SK-N-SH treated with all-trans-retinoic acid at 6 μM for 48 hours (cell line): ENCODE measurements around the gene NF1.
A peak's percentile ranks its signal among the peaks of the same experiment; 100 is the strongest.

Experiments used
- ATAC-seq: fragments of 200-7000 bp; cut with Tn5 transposase; 3 replicates; pipeline ENCODE4 v1.9.1; 2020; ENCODE audit warnings: mild to moderate bottlenecking, moderate library complexity
- ARNTL ChIP-seq: fragments of 450-650 bp; formaldehyde crosslinking; IDR thresholded peaks from 2 replicates; pipeline ENCODE4 v1.5.0; 2020; ENCODE audit warnings: low read depth, mild to moderate bottlenecking, moderate library complexity, borderline replicate concordance
- BACH2 ChIP-seq: fragments of 250-450 bp; sonication (Bioruptor Pico); IDR thresholded peaks from 2 replicates; pipeline ENCODE4 v1.9.0; 2021; ENCODE audit warnings: mild to moderate bottlenecking, borderline replicate concordance
- CSDC2 ChIP-seq: fragments of 250-450 bp; sonication (Bioruptor Pico); IDR thresholded peaks from 2 replicates; pipeline ENCODE4 v1.5.0; 2020; ENCODE audit warnings: mild to moderate bottlenecking, moderate library complexity
- ESRRG ChIP-seq: fragments of 250-450 bp; sonication (Bioruptor Pico); IDR thresholded peaks from 2 replicates; pipeline ENCODE4 v1.6.1; 2021; ENCODE audit warnings: mild to moderate bottlenecking
- GLIS3 ChIP-seq: fragments of 250-450 bp; sonication (Bioruptor Pico); IDR thresholded peaks from 2 replicates; pipeline ENCODE4 v1.5.0; 2020; ENCODE audit warnings: mild to moderate bottlenecking, moderate library complexity
- ISL1 ChIP-seq: fragments of 250-450 bp; sonication (Bioruptor Pico); IDR thresholded peaks from 2 replicates; pipeline ENCODE4 v2.1.2; 2022; ENCODE audit warnings: mild to moderate bottlenecking, moderate library complexity
- OSR1 ChIP-seq: fragments of 250-450 bp; sonication (Bioruptor Pico); IDR thresholded peaks from 2 replicates; pipeline ENCODE4 v1.8.0; 2022; ENCODE audit warnings: moderate library complexity, mild to moderate bottlenecking, inconsistent platforms
- PPARA ChIP-seq: fragments of 250-450 bp; sonication (Bioruptor Pico); IDR thresholded peaks from 2 replicates; pipeline ENCODE4 v1.5.0; 2020; ENCODE audit warnings: mild to moderate bottlenecking, borderline replicate concordance
- SNAI2 ChIP-seq: fragments of 250-450 bp; sonication (Bioruptor Pico); IDR thresholded peaks from 2 replicates; pipeline ENCODE4 v1.5.0; 2020; ENCODE audit warnings: mild to moderate bottlenecking, moderate library complexity
- TCF4 ChIP-seq: fragments of 250-450 bp; sonication (Bioruptor Pico); IDR thresholded peaks from 2 replicates; pipeline ENCODE4 v1.8.0; 2021; ENCODE audit warnings: mild to moderate bottlenecking, moderate library complexity, borderline replicate concordance
- TOX ChIP-seq: fragments of 250-450 bp; sonication (Bioruptor Pico); IDR thresholded peaks from 2 replicates; pipeline ENCODE4 v1.8.0; 2021; ENCODE audit warnings: mild to moderate bottlenecking, moderate library complexity, borderline replicate concordance
- ZC3H10 ChIP-seq: fragments of 250-450 bp; sonication (Bioruptor Pico); IDR thresholded peaks from 2 replicates; pipeline ENCODE4 v1.5.1; 2021; ENCODE audit warnings: mild to moderate bottlenecking, moderate library complexity
- ZFP3 ChIP-seq: fragments of 250-450 bp; sonication (Bioruptor Pico); IDR thresholded peaks from 2 replicates; pipeline ENCODE4 v1.5.0; 2020; ENCODE audit warnings: mild to moderate bottlenecking, moderate library complexity
- ZFP30 ChIP-seq: fragments of 450-650 bp; formaldehyde crosslinking; IDR thresholded peaks from 2 replicates; pipeline ENCODE4 v1.5.0; 2022; ENCODE audit warnings: mild to moderate bottlenecking, moderate library complexity
- ZNF565 ChIP-seq: fragments of 450-650 bp; formaldehyde crosslinking; conservative IDR thresholded peaks from 2 replicates; pipeline ENCODE4 v1.5.0; 2020; ENCODE audit warnings: low read depth, mild to moderate bottlenecking, moderate library complexity
- ZNF70 ChIP-seq: fragments of 450-650 bp; formaldehyde crosslinking; IDR thresholded peaks from 2 replicates; pipeline ENCODE4 v1.5.0; 2020; ENCODE audit warnings: mild to moderate bottlenecking, moderate library complexity
- TF ChIP-seq, protein P1 (sequence below): fragments of 250-450 bp; sonication (Bioruptor Pico); IDR thresholded peaks from 2 replicates; pipeline ENCODE4 v1.5.1; 2020; ENCODE audit warnings: low read depth, mild to moderate bottlenecking, moderate library complexity
- TF ChIP-seq, protein P2 (sequence below): fragments of 250-450 bp; sonication (Bioruptor Pico); IDR thresholded peaks from 2 replicates; pipeline ENCODE4 v1.5.1; 2021; ENCODE audit warnings: mild to moderate bottlenecking, moderate library complexity
- TF ChIP-seq, protein P3 (sequence below): fragments of 250-450 bp; sonication (Bioruptor Pico); IDR thresholded peaks from 2 replicates; pipeline ENCODE4 v1.8.0; 2021; ENCODE audit warnings: low read depth, mild to moderate bottlenecking, moderate library complexity, borderline replicate concordance
- TF ChIP-seq, protein P4 (sequence below): fragments of 250-450 bp; sonication (Bioruptor Pico); IDR thresholded peaks from 2 replicates; pipeline ENCODE4 v1.8.0; 2020; ENCODE audit warnings: mild to moderate bottlenecking, moderate library complexity, borderline replicate concordance
- TF ChIP-seq, protein P5 (sequence below): fragments of 250-450 bp; sonication (Bioruptor Pico); IDR thresholded peaks from 2 replicates; pipeline ENCODE4 v1.5.0; 2020; ENCODE audit warnings: mild to moderate bottlenecking, moderate library complexity

Gene NF1

DNA sequence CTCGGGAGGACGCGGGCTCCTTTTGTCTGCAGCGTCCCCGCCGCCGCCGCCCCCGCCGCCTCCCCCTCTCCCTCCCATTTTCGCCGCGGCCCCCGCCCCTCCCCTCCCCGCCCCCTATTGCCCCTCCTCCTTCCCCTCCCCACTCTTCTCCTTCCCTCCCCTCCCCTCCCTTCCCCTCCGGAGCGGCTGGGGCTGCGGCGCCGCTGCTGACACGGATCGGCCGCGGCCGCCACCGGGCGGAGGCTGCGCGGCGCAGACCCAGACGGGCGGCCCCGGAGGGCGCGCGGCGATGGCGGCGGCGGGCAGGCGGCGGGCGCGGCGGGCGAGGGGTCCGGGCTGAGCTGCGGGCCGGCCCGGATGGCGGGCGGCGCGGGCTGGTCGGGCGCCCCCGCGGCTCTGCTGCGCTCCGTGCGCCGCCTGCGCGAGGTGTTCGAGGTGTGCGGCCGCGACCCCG, 296.7 kb downstream of the NF1 start, which contains the start of gene RAB11FIP4:
Gene RAB11FIP4, plus strand, starts transcription at position 180 of the 454 bp plus-strand sequence. Its CDS starts 178 bp downstream, at position 358.
- no peak for TF ChIP-seq PPARA
- TF ChIP-seq ZNF565 = no peak
- TF ChIP-seq, protein P1, sequence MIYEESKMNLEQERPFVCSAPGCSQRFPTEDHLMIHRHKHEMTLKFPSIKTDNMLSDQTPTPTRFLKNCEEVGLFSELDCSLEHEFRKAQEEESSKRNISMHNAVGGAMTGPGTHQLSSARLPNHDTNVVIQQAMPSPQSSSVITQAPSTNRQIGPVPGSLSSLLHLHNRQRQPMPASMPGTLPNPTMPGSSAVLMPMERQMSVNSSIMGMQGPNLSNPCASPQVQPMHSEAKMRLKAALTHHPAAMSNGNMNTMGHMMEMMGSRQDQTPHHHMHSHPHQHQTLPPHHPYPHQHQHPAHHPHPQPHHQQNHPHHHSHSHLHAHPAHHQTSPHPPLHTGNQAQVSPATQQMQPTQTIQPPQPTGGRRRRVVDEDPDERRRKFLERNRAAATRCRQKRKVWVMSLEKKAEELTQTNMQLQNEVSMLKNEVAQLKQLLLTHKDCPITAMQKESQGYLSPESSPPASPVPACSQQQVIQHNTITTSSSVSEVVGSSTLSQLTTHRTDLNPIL (CRISPR knock-in tag) = no peak
- no peak for TF ChIP-seq BACH2 (CRISPR knock-in tag)
- TF ChIP-seq SNAI2 = no peak
- TF ChIP-seq, protein P2, sequence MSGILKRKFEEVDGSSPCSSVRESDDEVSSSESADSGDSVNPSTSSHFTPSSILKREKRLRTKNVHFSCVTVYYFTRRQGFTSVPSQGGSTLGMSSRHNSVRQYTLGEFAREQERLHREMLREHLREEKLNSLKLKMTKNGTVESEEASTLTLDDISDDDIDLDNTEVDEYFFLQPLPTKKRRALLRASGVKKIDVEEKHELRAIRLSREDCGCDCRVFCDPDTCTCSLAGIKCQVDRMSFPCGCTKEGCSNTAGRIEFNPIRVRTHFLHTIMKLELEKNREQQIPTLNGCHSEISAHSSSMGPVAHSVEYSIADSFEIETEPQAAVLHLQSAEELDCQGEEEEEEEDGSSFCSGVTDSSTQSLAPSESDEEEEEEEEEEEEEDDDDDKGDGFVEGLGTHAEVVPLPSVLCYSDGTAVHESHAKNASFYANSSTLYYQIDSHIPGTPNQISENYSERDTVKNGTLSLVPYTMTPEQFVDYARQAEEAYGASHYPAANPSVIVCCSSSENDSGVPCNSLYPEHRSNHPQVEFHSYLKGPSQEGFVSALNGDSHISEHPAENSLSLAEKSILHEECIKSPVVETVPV (CRISPR knock-in tag) = no peak
- no peak for TF ChIP-seq CSDC2 (CRISPR knock-in tag)
- TF ChIP-seq ISL1 (CRISPR knock-in tag) = no peak
- no peak for TF ChIP-seq ZC3H10 (CRISPR knock-in tag)

DNA sequence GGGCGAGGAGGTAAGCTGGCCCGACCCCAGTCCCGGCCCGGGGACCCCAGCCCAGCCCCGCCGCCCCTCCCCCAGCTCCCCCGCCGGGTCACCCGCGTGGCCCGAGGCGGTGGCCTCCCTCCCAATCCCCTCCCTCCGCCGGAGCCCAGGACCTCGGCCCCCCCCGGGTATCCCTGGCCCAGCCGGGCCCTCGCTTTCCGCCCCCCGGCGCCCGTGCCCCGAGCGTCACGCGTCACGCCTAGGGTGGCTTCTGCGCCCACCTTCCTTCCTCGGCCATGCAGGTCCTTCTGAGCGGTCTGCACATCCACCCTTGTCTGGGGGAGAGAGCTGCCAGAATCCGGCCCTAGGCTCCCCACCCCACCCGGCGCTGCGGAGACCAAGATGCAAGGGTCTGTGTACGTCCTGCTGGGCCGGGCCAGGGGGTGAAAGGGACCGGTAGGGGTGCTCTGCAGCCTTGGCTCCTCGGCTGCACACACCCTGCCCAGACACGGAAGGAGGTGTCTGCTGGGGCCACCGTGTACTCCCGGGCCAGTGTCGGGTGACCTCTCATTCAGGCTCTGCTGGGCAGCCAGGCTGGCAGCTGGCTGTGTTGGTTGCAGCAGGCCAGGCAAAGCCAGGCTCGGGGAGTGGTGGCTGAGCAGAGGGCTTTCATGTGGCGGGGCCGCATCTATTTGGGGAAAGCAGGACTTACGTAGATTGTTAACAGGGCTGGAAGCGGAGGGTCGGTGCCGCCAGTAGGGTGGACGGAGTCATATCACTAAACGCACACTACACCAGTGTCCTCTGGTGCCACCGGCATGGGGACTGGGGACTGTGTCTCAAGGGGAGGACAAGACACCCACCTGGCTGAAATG, 297.5 kb downstream of the NF1 start:
- ATAC-seq = peak; percentile 7; the same call in 2 of the 3 replicates
- TF ChIP-seq ZC3H10 (CRISPR knock-in tag) (no peak), CSDC2 (CRISPR knock-in tag) (no peak), ZFP3 (no peak), ARNTL (CRISPR knock-in tag) (no peak), ZNF70 (CRISPR knock-in tag) (no peak), TOX (CRISPR knock-in tag) (no peak), GLIS3 (CRISPR knock-in tag) (no peak), ZFP30 (no peak), ESRRG (no peak), PPARA (no peak), TCF4 (CRISPR knock-in tag) (no peak), ZNF565 (no peak), ISL1 (CRISPR knock-in tag) (no peak), BACH2 (CRISPR knock-in tag) (no peak), OSR1 (CRISPR knock-in tag) (no peak)
- TF ChIP-seq, protein P3, sequence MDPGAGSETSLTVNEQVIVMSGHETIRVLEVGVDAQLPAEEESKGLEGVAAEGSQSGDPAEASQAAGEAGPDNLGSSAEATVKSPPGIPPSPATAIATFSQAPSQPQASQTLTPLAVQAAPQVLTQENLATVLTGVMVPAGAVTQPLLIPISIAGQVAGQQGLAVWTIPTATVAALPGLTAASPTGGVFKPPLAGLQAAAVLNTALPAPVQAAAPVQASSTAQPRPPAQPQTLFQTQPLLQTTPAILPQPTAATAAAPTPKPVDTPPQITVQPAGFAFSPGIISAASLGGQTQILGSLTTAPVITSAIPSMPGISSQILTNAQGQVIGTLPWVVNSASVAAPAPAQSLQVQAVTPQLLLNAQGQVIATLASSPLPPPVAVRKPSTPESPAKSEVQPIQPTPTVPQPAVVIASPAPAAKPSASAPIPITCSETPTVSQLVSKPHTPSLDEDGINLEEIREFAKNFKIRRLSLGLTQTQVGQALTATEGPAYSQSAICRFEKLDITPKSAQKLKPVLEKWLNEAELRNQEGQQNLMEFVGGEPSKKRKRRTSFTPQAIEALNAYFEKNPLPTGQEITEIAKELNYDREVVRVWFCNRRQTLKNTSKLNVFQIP (CRISPR knock-in tag) = no peak
- TF ChIP-seq, protein P4, sequence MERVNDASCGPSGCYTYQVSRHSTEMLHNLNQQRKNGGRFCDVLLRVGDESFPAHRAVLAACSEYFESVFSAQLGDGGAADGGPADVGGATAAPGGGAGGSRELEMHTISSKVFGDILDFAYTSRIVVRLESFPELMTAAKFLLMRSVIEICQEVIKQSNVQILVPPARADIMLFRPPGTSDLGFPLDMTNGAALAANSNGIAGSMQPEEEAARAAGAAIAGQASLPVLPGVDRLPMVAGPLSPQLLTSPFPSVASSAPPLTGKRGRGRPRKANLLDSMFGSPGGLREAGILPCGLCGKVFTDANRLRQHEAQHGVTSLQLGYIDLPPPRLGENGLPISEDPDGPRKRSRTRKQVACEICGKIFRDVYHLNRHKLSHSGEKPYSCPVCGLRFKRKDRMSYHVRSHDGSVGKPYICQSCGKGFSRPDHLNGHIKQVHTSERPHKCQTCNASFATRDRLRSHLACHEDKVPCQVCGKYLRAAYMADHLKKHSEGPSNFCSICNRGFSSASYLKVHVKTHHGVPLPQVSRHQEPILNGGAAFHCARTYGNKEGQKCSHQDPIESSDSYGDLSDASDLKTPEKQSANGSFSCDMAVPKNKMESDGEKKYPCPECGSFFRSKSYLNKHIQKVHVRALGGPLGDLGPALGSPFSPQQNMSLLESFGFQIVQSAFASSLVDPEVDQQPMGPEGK (CRISPR knock-in tag) = no peak
- TF ChIP-seq, protein P5, sequence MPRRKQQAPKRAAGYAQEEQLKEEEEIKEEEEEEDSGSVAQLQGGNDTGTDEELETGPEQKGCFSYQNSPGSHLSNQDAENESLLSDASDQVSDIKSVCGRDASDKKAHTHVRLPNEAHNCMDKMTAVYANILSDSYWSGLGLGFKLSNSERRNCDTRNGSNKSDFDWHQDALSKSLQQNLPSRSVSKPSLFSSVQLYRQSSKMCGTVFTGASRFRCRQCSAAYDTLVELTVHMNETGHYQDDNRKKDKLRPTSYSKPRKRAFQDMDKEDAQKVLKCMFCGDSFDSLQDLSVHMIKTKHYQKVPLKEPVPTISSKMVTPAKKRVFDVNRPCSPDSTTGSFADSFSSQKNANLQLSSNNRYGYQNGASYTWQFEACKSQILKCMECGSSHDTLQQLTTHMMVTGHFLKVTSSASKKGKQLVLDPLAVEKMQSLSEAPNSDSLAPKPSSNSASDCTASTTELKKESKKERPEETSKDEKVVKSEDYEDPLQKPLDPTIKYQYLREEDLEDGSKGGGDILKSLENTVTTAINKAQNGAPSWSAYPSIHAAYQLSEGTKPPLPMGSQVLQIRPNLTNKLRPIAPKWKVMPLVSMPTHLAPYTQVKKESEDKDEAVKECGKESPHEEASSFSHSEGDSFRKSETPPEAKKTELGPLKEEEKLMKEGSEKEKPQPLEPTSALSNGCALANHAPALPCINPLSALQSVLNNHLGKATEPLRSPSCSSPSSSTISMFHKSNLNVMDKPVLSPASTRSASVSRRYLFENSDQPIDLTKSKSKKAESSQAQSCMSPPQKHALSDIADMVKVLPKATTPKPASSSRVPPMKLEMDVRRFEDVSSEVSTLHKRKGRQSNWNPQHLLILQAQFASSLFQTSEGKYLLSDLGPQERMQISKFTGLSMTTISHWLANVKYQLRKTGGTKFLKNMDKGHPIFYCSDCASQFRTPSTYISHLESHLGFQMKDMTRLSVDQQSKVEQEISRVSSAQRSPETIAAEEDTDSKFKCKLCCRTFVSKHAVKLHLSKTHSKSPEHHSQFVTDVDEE (CRISPR knock-in tag) = no peak
- TF ChIP-seq, protein P1 (CRISPR knock-in tag) = no peak
- TF ChIP-seq, protein P2 (CRISPR knock-in tag) = no peak

More for the DNA sequence above, 296.7 kb downstream of the NF1 start, which contains the start of gene RAB11FIP4:
- peak; percentile 19; the same call in 1 of the 3 replicates for ATAC-seq
